NCI-H1105 treated with DMSO at 0.1 percent for 48 hours (cell line): Measurements from ENCODE around the gene IDS.
"Not testable (repeated sequence)": the region's sequence is repeated elsewhere in the genome, so short reads cannot be mapped to it uniquely, and the experiment has no call there.

Experiments
- DNase-seq: peaks from one replicate; lab custom pipeline; 2025; lab: John Stamatoyannopoulos, UW

Gene IDS

GRCh38 chrX:149504915-149505651, at the start of gene IDS:
Gene IDS, minus strand, starts transcription at chrX:149505306. Its CDS starts 169 bp downstream, at chrX:149505137.
- peak; percentile 93 for DNase-seq

GRCh38 chrX:149551939-149552248, 46.8 kb upstream of the IDS start:
- not testable (repeated sequence) for DNase-seq

GRCh38 chrX:149551245-149551938, 46.3 kb upstream of the IDS start:
- DNase-seq = not testable (repeated sequence)

- not testable (repeated sequence) for DNase-seq
Measured at GRCh38 chrX:149550454-149550853, 45.3 kb upstream of the IDS start.

- not testable (repeated sequence) for DNase-seq
Measured at GRCh38 chrX:149549701-149550100, 44.6 kb upstream of the IDS start, which contains the start of gene HSFX3. Gene HSFX3, minus strand, starts transcription at chrX:149549924. Its CDS starts 72 bp downstream, at chrX:149549852.

GRCh38 chrX:149547782-149548181, 42.7 kb upstream of the IDS start:
- DNase-seq = not testable (repeated sequence)

- DNase-seq = not testable (repeated sequence)
Measured at GRCh38 chrX:149546962-149547361, 41.9 kb upstream of the IDS start.

- DNase-seq = not testable (repeated sequence)
Measured at GRCh38 chrX:149545545-149546543, 40.7 kb upstream of the IDS start.

- DNase-seq = no peak
Measured at GRCh38 chrX:149541521-149542047, 36.5 kb upstream of the IDS start.

- peak; percentile 99 for DNase-seq
Measured at GRCh38 chrX:149540621-149541520, 35.8 kb upstream of the IDS start, which contains the start of gene EOLA1. Gene EOLA1, plus strand, starts transcription at chrX:149541012. Its CDS starts 4,619 bp downstream, at chrX:149545631.

- peak; percentile 97 for DNase-seq
Measured at GRCh38 chrX:149540131-149540620, 35.1 kb upstream of the IDS start.

- peak; percentile 97 for DNase-seq
Measured at GRCh38 chrX:149539283-149540130, 34.4 kb upstream of the IDS start.

- DNase-seq = not testable (repeated sequence)
Measured at GRCh38 chrX:149537474-149537873, 32.4 kb upstream of the IDS start.

- not testable (repeated sequence) for DNase-seq
Measured at GRCh38 chrX:149534926-149535602, 30.0 kb upstream of the IDS start.

- DNase-seq = not testable (repeated sequence)
Measured at GRCh38 chrX:149533999-149534398, 28.9 kb upstream of the IDS start.

- not testable (repeated sequence) for DNase-seq
Measured at GRCh38 chrX:149532868-149533267, 27.8 kb upstream of the IDS start.

GRCh38 chrX:149531599-149531998, 26.5 kb upstream of the IDS start:
- no peak for DNase-seq

GRCh38 chrX:149528381-149528780, 23.3 kb upstream of the IDS start:
- no peak for DNase-seq

GRCh38 chrX:149527705-149528104, 22.6 kb upstream of the IDS start:
- peak; percentile 45 for DNase-seq
